ENCODE measurements around the gene TENM4.

DNA sequence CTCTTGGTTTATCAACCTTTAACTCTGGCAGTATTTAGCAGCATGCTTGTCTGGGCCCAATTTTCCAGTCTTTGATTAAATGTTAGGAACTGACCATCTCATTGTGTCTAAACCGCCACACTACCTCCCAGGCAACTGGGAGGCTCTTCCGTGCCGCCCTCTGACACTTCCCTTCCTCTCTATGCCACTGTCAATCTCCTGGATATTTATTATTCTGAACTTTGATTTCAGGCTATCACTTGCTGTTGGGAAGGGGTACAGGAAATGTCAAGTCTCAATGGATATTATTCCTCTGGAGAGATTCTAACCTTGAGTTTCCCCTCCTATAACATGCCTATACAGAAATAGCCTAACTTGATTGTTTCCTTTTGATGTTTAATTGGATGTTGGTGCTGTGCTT lies 643.3 kb downstream of the TENM4 start:
- TF ChIP-seq EP300 (conservative IDR thresholded peaks at IDR 0.05; ENCODE audit: poor library complexity, severe bottlenecking) (no peak), CTCF (IDR thresholded peaks at IDR 0.05; ENCODE audit: poor library complexity, severe bottlenecking) (no peak), POLR2AphosphoS5 (IDR thresholded peaks at IDR 0.05) (no peak), EZH2 (IDR thresholded peaks at IDR 0.05; ENCODE audit: borderline replicate concordance, insufficient read depth, low read length, poor library complexity, severe bottlenecking) (no peak), TAF1 (IDR thresholded peaks at IDR 0.05; ENCODE audit: low read depth) (no peak)
- TF ChIP-seq, protein P1, sequence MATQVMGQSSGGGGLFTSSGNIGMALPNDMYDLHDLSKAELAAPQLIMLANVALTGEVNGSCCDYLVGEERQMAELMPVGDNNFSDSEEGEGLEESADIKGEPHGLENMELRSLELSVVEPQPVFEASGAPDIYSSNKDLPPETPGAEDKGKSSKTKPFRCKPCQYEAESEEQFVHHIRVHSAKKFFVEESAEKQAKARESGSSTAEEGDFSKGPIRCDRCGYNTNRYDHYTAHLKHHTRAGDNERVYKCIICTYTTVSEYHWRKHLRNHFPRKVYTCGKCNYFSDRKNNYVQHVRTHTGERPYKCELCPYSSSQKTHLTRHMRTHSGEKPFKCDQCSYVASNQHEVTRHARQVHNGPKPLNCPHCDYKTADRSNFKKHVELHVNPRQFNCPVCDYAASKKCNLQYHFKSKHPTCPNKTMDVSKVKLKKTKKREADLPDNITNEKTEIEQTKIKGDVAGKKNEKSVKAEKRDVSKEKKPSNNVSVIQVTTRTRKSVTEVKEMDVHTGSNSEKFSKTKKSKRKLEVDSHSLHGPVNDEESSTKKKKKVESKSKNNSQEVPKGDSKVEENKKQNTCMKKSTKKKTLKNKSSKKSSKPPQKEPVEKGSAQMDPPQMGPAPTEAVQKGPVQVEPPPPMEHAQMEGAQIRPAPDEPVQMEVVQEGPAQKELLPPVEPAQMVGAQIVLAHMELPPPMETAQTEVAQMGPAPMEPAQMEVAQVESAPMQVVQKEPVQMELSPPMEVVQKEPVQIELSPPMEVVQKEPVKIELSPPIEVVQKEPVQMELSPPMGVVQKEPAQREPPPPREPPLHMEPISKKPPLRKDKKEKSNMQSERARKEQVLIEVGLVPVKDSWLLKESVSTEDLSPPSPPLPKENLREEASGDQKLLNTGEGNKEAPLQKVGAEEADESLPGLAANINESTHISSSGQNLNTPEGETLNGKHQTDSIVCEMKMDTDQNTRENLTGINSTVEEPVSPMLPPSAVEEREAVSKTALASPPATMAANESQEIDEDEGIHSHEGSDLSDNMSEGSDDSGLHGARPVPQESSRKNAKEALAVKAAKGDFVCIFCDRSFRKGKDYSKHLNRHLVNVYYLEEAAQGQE (IDR thresholded peaks at IDR 0.05; ENCODE audit: borderline replicate concordance) = no peak
